HG03135 (cell line): ENCODE results near the gene RRP15.

Source experiments
- ATAC-seq: cut with Tn5 transposase; IDR thresholded peaks from one replicate; pipeline ENCODE4 v1.9.1; 2021; ENCODE audit warnings: mild to moderate bottlenecking, moderate library complexity; ENCODE audit not compliant: unreplicated experiment

RRP15 gene, protein sequence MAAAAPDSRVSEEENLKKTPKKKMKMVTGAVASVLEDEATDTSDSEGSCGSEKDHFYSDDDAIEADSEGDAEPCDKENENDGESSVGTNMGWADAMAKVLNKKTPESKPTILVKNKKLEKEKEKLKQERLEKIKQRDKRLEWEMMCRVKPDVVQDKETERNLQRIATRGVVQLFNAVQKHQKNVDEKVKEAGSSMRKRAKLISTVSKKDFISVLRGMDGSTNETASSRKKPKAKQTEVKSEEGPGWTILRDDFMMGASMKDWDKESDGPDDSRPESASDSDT

GRCh38 chr1:218284917-218285635, at the start of gene RRP15:
RRP15 (plus strand) TSS chr1:218285293; CDS start chr1:218285317, 24 bp downstream.
- peak; percentile 100 for ATAC-seq

GRCh38 chr1:218242171-218242570, 42.9 kb upstream of the RRP15 start:
- no peak for ATAC-seq

GRCh38 chr1:218247339-218247738, 37.8 kb upstream of the RRP15 start:
- no peak for ATAC-seq

GRCh38 chr1:218249338-218250140, 35.6 kb upstream of the RRP15 start:
- ATAC-seq: no peak

DNA sequence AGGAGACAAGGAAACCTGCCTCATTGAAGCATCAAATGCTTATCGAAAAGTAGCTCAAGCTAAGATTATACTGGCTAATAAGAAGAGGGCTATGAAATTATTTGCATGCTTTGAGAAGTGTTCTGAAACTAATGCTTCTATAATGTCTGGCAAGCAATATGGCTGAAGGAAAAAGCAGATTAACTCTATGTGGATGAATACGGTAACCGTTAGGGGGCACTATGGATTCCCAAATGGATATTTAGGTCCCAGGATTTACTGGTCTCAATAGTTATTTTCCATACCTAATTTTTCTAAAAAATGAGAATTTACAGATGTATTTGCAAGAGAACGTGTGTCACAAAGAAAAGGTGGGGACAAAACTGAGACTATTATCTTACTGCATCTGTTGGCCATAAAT, 34.6 kb upstream of the RRP15 start:
- no peak for ATAC-seq

GRCh38 chr1:218254296-218254946, 30.7 kb upstream of the RRP15 start:
- ATAC-seq: no peak

- ATAC-seq: no peak
Measured at GRCh38 chr1:218255090-218255489, 30.0 kb upstream of the RRP15 start.

- ATAC-seq: no peak
Measured at GRCh38 chr1:218257371-218257770, 27.7 kb upstream of the RRP15 start.

GRCh38 chr1:218257971-218258370, 27.1 kb upstream of the RRP15 start:
- ATAC-seq: no peak

DNA sequence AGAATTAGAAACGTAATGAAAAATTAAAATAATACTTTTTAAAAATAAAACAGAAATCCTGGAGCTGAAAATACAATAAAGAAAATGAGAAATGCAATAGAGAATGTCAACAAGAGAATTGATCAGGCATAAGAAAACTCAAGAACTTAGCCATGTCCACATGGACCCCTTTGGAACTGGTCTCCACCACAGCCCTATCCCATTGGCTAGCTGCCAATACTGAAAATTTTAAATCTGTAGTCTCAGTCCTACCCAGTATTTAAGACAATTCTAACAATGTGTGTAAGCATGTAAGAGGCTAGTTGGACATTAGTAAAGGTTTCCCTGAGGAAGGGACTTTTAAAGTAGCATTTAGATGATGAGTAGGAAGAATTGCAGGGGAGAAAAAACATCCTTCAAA, 25.8 kb upstream of the RRP15 start:
- ATAC-seq: no peak

GRCh38 chr1:218259800-218260199, 25.3 kb upstream of the RRP15 start:
- ATAC-seq: peak; percentile 73

GRCh38 chr1:218262259-218262658, 22.8 kb upstream of the RRP15 start:
- ATAC-seq: no peak

GRCh38 chr1:218266356-218266755, 18.7 kb upstream of the RRP15 start:
- no peak for ATAC-seq

DNA sequence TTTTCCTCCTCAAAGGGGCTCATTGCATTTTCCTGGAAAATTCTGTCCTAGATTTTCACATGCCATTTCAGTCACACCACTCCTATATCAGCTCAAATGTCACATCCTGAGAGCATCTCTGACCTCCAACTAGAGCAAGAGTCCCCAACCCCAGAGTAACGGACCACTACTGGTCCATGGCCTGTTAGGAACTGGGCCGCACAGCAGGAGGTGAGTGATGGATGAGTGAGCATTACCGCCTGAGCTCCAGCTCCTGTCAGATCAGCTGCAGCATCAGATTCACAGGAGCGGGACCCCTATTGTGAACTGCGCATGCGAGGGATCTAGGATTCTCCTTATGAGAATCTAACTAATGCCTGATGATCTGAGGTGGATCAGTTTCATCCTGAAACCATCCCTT, 12.7 kb upstream of the RRP15 start:
- no peak for ATAC-seq

GRCh38 chr1:218273762-218274479, 11.2 kb upstream of the RRP15 start:
- ATAC-seq: no peak

DNA sequence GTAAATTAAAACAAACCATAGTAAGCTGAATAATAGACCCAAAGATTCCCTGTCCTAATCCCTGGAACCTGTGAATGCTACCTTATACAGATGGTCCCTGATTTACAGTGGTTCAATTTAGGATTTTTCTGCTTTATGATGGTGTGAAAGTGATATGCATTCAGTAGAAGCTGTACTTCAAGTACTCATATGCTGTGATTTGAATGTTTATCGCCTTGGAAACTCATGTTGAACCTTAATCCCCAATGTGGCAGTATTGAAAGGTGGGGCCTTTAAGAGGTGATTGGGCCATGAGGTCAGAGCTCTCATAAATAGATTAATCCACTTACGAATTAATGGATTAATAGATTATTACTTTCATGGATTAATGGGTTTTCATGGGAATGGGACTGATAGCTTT, 10.6 kb upstream of the RRP15 start:
- no peak for ATAC-seq

DNA sequence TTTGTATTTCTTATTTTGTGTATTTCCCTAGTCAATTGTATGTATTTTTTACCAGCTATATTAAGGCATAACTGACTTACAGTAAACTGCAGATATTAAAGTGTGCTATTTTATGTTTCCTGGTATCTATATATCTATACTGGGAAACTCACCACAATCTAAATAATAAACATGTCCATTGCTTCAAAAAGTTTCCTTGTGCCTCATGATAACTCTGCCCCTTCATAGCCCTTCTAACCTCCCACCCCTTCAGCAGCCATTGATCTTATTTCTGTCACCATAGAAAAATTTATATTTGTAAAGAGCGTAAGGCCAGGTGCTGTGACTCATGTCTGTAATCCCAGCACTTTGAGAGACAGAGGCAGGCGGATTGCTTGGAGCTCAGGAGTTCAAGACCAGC, 9.3 kb upstream of the RRP15 start:
- ATAC-seq: no peak

GRCh38 chr1:218281285-218281684, 3.8 kb upstream of the RRP15 start:
- no peak for ATAC-seq

DNA sequence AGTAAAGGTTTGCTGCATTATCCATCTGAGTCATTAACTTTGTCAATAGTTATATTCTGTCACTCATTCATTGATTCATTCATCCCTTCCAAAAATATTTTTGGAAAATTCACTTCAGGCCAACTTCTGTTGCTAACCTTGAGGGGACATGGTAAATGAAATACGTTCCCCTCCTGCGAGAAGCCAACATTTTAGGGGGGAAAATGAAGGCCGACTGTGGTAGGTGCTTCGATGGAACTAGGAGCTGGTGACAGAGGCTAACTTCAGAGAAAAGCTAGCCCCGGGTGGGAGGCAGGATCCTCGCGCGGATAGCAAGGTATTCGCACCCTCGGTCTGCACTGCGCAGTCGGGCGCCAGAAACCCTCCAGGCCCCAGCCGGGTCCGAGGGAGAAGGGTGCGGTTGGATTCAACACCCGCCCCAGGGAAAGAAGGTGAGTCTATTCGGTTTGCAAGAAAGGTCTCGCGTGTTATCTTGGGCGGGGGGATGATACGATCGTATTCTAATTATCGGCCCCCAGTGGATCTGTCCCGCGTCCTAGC, 646 bp upstream of the RRP15 start:
- ATAC-seq: peak; percentile 17

GRCh38 chr1:218292515-218292914, 7.4 kb downstream of the RRP15 start:
- no peak for ATAC-seq
